ENCODE results near the gene THEM5. TPM values are rescaled to one million over a fixed set of nuclear protein-coding genes. Genes with fewer than 3 reads are reported as not detected.

THEM5 gene
- total and polyA plus RNA-seq, 10 of the 15 experiments (the other 5 are each of a cell fraction or from before 2014, with no cell fraction given) = 0.16 TPM; not detected in 9

DNA sequence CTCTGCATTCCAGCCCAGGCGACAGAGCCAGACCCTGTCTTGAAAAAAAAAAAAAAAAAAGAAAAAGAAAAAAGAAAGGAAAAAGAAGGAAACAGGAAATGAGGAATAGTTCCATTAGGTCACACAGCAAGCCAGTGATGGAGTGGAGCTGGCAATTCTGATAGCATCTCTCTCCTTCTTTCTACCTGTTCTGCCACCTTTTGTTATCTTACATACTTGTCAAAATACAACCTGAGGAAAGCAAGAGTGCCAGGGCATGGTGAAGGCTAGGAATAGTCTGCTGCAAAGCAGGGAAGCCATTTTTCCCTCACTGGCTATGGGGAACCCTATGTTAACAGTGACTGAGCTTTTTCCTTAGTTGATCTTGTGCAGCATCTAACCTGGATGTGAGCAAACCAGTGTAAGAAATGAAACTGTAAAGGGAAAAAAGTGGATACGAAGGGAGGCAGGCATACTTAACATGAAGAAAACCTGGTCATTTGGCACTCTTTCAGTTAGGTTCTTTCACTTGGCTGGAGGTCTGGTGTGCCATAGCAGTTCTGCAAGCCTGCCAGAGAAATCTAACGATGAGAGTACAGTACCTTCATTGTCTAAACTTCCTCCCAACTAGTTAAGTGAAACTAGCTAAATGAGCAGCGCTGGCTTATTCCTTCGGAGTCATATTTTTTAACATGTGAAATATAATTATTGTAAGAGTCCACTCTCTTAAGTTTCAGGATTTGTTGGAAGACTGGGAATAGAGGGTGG lies 17.9 kb upstream of the THEM5 start (continued):
- TF ChIP-seq SIX5 (IDR thresholded peaks at IDR 0.05; ENCODE audit: low read depth, low read length, severe bottlenecking) (no peak), ESRRA (IDR thresholded peaks at IDR 0.05; ENCODE audit: low read length) (no peak), BRCA1 (IDR thresholded peaks at IDR 0.05; ENCODE audit: low read depth, low read length) (no peak), SUPT20H (IDR thresholded peaks at IDR 0.05; ENCODE audit: borderline replicate concordance, control insufficient read depth, low read depth, low read length) (no peak), TBL1XR1 (IDR thresholded peaks at IDR 0.05; ENCODE audit: low read depth, low read length) (no peak)
- TF ChIP-seq, protein P1, sequence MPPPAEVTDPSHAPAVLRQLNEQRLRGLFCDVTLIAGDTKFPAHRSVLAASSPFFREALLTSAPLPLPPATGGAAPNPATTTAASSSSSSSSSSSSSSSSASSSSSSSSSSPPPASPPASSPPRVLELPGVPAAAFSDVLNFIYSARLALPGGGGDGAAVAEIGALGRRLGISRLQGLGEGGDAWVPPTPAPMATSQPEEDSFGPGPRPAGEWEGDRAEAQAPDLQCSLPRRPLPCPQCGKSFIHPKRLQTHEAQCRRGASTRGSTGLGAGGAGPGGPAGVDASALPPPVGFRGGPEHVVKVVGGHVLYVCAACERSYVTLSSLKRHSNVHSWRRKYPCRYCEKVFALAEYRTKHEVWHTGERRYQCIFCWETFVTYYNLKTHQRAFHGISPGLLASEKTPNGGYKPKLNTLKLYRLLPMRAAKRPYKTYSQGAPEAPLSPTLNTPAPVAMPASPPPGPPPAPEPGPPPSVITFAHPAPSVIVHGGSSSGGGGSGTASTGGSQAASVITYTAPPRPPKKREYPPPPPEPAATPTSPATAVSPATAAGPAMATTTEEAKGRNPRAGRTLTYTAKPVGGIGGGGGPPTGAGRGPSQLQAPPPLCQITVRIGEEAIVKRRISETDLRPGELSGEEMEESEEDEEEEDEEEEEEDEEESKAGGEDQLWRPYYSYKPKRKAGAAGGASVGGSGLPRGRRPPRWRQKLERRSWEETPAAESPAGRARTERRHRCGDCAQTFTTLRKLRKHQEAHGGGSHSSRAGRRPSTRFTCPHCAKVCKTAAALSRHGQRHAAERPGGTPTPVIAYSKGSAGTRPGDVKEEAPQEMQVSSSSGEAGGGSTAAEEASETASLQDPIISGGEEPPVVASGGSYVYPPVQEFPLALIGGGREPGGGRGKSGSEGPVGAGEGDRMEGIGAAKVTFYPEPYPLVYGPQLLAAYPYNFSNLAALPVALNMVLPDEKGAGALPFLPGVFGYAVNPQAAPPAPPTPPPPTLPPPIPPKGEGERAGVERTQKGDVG (CRISPR knock-in tag; IDR thresholded peaks at IDR 0.05) = no peak
- TF ChIP-seq, protein P2, sequence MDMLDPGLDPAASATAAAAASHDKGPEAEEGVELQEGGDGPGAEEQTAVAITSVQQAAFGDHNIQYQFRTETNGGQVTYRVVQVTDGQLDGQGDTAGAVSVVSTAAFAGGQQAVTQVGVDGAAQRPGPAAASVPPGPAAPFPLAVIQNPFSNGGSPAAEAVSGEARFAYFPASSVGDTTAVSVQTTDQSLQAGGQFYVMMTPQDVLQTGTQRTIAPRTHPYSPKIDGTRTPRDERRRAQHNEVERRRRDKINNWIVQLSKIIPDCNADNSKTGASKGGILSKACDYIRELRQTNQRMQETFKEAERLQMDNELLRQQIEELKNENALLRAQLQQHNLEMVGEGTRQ (IDR thresholded peaks at IDR 0.05; ENCODE audit: borderline replicate concordance, low read depth, low read length) = no peak

DNA sequence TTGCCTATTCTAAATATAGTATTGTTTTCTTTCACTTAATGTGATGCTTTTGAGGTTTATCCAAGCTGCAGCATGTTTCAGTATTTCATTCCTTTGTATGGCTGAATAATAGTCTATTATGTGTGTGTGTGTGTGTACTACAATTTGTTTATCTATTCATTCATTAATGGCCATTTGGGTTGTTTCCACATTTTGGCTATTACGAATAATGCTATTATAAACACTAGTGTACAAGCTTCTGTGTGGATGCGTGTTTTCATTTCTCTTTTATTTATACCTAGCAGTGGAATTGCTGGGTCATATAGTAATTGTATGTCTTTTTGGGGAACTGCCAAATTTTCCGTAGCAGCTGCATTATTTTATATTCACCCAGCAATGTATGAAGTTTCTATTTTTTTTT lies 15.0 kb upstream of the THEM5 start:
- Histone ChIP-seq H3K4me2 (ENCODE audit: control insufficient read depth, insufficient read depth) (no peak overlapping the region), H3K27ac (ENCODE audit: control insufficient read depth, insufficient read depth) (no peak overlapping the region), H4K20me1 (ENCODE audit: control insufficient read depth, insufficient read depth) (no peaks in the 10 kb centered on the region), H3K9ac (ENCODE audit: control insufficient read depth, insufficient read depth, low read length) (no peak overlapping the region), H3K4me1 (ENCODE audit: control insufficient read depth, insufficient read depth, low read length) (no peaks in the 10 kb centered on the region), H3K27me3 (replicated peaks in 1 of 2; ENCODE audit: control insufficient read depth in 2 of 2, insufficient read depth in 2 of 2, low read length in 1 of 2) (no peaks in the 10 kb centered on the region; a peak in 1 of 4 replicates), H3K9me3 (replicated peaks; ENCODE audit: control insufficient read depth, insufficient read depth, low read length) (no peaks in the 10 kb centered on the region), H3K36me3 (ENCODE audit: control insufficient read depth in 2 of 2, insufficient read depth in 2 of 2, low read length in 1 of 2) (0 out of 4 replicates have a peak, but pooled peaks cover 0 to under 1% of the 10 kb centered on the region in 2 experiments), H3K79me2 (ENCODE audit: control insufficient read depth, insufficient read depth, low read length) (no peaks in the 10 kb centered on the region), H2AFZ (ENCODE audit: control insufficient read depth, low read depth, low read length) (no peak overlapping the region), H3K4me3 (no peak overlapping the region)
- ChIA-PET CTCF (interaction anchor here (0.8 kb wide), 1 partner anchor 22 kb away, joined by 3 read pairs; no protein-coding TSS in a partner anchor), POLR2A (no interaction called here), RAD21 (ENCODE audit: unreplicated experiment) (no interaction called here), SMC1A (ENCODE audit: uncharacterized antibody, unreplicated experiment) (interaction anchor here (1.2 kb wide), 1 partner anchor 10 kb away, joined by 3 read pairs; no protein-coding TSS in a partner anchor)
- ATAC-seq (no peak), DNase-seq (ENCODE audit: low read depth, low spot score) (no peak), FAIRE-seq (no peak)
- BruUV-seq (replicated peaks) = no TSS peak
- in situ Hi-C loops (cut with MboI) (no loop called here), intact Hi-C loops (cut with micrococcal nuclease; ENCODE audit: unreplicated experiment) (no loop called here)
- WGBS (ENCODE audit: insufficient coverage, insufficient replicate concordance, low lambda C conversion rate, missing lambda C conversion rate) = 19% methylated on average over 3 of the region's 3 CpGs
- TF ChIP-seq SMC3 (IDR thresholded peaks at IDR 0.05; ENCODE audit: borderline replicate concordance, low read length) = no peak

Measured in GM12878 (cell line).